ENCODE data around the gene ENSA.
"Not testable (repeated sequence)": the region's sequence is repeated elsewhere in the genome, so short reads cannot be mapped to it uniquely, and the experiment has no call there.

Gene ENSA

DNA sequence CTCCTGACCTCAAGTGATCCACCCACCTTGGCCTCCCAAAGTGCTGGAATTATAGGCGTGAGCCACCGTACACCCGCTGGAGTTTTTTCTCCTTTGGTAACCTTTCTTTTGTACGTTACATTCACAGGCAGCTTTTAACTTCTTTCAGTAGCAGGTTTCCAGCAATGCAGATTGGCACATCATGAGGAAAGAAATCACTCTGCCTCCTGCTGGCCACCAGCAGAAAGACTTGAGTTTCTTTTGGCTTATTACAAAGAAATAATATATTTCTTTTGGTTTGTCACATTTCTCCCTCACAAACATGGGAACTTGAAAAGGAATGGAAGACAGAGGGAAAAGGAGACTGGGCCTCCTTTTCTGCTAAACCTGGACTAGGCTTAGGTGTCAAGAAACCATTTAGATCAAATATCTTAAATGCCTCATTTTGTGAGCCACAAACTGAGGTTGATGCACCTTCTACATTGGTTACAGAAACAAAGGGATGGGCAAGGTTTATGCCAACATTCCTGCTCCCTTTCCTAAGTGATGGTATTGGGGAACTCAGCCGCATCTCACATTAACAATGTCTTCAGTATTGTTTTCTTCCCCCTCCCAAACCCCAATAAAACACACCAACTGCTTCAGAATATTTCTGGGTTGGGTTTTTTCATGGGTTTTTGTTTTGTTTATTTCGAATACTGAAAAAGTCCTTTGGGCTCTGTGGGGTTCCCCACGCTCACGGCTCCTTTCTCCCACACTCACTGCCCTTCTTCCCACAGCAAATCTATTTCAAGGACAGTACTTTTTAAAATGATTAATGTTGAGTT lies 7.7 kb downstream of the ENSA start:
- DNase-seq (ENCODE audit: low read depth): no peak

DNA sequence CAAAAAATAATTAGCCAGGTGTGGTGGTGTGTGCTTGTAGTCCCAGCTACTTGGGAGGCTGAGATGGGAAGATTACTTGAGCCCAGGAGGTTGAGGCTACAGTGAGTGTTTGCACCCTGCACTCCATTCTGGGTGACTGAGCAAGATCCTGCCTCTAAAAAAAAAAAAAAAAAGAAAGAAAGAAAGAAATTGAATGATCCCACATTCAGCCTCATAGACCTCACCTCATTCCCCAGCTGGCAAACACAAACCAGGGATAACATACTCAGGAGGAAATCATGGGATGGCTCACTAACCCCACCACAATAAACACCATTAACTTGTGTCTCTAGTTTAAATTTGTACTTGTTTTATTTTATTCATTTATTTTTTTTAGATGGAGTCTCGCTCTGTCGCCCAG lies 8.5 kb downstream of the ENSA start:
- no peak for DNase-seq (ENCODE audit: low read depth)

DNA sequence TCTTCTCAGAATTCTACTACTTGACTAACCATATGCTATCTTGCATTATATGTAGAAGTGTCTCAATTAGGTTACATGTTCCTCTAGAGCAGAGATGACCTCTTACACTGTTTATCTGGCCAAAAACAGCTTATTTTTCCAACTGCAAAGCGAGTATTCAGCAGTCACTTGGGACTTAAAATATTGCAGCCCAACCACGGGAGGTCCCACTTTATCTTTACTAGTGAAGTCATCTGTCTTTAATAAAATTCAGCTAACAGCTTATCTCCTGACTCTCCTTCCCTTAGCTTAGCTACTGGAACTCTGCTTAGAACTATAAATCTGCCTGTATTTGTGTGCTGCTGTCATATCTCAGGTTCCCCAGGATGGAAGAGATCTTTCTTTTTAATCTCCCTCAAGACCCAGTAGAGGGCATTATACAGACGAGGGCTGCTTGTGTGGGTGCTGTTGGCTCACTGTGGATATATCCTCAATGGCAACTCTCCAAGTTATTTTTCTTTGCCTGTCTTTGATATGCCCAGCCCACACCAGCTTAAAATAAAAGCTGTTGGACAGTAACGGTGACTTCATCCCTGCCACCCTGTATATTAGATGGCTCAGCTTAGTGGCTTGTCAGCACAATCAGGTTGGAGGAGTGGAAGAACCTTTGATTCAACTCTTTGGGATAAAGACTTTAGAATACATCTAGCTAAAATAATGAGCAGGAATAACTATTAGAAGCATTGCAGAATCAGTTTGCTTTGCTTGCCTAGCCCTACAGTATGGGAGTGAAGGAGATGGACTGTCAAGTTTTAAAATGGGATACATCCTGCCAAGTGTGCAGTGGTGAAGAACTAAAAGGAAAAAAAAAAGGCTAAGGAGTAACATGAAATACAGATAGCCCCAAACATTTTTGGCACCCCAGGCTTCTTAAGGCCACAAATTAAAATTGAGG lies 9.6 kb downstream of the ENSA start:
- no peak for DNase-seq (ENCODE audit: low read depth)

DNA sequence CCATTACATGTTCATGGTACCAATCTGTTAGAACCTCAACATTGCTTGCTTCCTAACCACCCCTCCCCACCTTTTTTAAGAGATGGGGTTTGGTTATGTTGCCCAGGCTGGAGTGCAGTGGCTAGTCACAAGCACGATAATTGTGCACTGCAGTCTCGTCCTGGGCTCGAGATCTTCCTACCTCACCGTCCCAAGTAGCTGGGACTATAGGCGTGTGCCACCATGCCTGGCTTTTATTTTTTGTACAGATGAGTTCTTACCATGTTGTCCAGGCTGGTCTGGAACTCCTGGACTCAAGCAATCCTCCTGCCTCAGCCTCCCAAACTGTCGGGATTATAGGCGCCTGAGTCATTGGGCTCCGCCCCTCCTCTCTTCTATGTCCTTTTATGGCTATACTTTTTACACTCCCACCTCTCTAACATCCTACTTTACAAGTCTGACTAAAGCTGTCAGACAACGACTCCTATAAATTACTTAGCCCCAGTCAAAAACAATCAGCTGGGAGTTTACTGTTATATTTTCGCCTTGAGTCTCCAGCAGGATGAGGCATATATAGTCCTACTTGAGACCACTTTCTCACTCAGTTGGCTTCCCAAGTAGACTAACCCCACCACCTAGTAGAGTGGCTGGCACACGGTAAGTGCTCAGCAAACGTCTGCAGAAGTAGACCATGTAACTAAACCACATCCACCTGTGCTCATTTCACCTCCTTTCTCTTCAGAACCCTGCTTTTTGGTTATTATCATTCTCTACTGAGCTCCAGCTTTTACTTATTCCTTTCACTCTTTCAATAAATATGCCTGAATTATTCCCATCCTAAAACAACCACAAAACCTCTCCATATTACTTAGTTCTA lies 13.8 kb downstream of the ENSA start:
- no peak for DNase-seq (ENCODE audit: low read depth)

DNA sequence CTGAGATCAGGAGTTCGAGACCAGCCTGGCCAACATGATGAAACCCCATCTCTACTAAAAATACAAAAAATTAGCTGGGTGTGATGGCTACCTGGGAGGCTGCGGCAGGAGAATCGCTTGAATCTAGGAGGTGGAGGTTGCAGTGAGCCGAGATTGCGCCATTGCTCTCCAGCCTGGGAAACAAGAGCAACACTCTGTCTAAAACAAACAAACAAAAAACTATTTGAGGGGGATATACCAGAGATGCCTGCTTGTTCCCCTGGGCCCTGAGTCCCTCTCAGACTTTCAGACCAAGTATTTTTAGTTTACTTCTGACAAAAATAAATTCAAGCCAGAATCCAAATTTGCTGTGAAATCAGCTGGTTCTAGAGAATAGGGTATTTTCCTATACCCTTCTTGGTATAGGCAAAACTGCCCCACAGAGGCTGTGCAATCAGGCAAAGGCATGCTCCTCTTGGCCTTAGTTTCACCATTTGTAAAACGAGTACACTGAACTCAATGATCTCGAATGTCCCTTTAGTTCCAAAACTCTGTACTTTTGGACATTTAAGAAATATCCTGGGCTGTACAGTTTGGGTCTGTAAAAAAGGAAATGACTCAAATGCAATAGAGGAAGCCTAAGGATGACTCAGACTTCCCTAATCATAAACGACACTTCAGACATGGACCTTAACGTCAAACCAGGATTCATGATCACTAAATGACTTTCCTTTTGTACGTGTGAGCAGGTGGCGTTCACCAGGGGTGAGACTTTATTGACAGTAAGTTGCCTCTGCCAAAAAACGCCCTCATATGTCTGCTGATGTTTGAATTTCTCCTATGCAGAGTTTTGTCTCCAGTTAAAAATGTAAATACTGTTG lies 16.1 kb downstream of the ENSA start:
- DNase-seq (ENCODE audit: low read depth): peak; percentile 67

DNA sequence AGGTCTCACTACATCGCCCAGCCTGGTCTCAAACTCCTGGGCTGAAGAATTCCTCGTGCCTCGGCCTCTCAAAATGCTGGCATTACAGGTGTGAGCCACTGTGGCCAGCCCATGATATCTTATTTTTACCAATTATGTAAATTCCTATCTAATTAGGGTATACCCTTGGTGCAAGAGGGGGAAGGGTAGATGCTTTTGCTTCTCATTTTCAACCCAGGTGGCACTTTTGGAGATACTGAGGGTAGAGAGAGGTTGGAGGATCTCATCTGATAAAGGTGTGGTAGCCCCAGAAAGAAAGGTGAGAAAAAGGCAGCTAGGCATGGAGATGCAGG lies 17.4 kb downstream of the ENSA start:
- DNase-seq (ENCODE audit: low read depth): no peak

DNA sequence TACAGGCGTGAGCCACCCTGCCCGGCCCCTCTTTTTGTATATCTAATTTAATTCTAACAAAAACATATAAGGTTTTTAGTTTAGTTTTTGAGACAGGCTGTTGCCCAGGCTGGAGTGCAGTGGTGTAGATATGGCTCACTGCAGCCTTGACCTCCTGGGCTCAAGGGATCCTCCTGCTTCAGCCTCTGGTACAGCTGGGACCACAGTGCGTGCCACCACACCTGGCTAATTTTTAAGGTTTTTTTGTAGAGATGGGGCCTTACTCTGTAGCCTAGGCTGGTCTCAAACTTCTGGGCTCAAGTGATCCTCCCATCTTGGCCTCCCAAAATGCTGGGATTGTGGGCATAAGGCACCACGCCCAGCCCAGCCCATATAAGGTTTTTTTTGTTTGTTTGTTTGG lies 18.8 kb downstream of the ENSA start:
- no peak for DNase-seq (ENCODE audit: low read depth)

DNA sequence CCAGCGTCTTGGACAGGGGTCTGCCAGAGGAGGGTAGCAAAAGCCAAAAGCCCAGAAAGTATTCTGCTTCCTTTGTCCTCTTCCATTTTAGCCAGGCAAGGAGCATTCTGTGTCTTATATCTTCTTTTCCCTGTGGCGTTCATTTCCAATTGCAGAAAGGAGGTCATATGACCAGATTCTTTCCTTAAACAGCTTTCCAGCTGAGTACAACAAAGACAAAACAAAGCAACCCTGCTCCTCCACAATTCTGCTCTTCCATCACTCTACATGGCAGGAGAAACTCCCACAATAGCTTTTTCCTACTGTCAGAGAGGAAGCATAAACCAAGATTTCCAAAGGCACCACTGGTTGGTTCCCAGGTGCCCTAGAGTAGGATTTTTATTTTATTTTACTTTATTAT lies 19.7 kb downstream of the ENSA start:
- DNase-seq (ENCODE audit: low read depth): no peak

DNA sequence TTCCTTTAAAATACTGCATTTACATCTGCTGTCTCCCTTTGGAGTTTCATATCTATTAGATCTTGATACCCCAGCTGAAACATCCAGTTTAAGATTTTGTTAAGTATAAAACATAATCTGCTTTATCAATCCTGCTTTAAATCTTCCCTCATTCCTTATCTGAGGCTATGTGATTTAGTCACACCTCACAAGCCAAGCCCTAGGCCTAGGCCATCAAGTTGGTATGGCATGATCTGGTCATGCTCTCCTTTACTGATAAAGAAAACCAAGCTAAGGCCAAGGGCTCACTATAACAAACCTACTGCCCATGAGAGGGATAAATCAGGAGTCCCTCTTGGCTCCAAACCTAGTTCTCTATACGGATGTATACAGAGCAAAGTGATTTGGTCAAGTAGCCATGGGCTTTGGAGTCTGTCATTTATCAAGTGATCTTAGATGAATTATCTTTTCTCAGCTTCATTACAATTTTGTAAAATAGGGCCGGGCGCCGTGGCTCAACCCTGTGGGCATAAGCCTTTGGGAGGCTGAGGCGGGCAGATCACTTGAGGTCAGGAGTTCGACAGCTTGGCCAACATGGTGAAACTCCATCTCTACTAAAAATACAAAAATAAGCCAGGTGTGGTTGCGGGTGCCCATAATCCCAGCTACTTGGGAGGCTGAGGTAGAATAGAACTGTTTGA lies 22.8 kb downstream of the ENSA start:
- DNase-seq (ENCODE audit: low read depth): no peak

DNA sequence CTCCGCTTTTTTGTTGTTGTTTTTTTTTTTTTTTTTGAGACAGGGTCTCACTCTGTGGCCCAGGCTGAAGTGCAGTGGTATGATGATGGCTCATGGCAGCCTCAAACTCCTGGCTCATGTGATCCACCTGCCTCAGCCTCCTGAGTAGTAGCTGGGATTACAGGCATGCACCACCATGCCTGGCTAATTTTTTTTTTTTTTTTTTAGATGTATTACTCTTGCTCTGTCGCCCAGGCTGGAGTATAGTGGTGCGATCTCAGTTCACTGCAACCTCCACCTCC lies 24.0 kb downstream of the ENSA start:
- DNase-seq (ENCODE audit: low read depth): not testable (repeated sequence)

DNA sequence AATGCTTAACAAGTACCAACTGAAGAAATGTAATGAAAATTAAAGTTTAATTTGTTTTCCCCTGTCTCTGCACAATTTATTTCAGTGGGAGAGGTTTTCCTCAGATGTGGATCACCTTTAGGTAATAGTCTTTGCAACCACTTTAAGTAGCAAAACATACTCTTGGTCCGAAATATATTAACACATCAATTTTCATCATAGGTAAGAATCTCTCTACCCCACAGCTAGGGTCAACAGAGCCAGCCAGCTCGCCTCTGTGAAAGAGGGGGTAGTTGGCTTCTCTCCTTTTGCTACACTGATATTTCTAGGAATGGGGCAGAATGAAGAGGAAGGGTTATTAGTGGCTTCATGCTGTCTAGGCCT lies 25.2 kb downstream of the ENSA start:
- no peak for DNase-seq (ENCODE audit: low read depth)

DNA sequence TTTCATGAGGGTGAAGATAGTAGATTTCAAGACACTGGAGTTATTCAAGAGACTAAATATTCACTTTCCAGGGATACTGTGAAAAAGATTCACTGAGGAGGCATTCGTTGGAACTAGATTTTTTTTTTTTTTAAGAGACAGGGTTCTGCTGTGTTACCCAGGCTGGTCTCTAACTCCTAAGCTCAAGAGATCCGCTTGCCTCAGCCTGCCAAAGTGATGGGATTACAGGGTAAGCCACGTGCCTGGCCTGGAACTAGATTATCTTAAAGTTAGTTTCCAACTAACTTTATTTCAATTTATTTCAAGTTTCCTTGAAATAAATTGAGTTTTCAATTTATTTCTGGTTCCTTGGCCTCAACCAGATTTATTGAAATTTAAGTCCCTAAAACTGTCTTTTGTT lies 25.7 kb downstream of the ENSA start:
- no peak for DNase-seq (ENCODE audit: low read depth)

DNA sequence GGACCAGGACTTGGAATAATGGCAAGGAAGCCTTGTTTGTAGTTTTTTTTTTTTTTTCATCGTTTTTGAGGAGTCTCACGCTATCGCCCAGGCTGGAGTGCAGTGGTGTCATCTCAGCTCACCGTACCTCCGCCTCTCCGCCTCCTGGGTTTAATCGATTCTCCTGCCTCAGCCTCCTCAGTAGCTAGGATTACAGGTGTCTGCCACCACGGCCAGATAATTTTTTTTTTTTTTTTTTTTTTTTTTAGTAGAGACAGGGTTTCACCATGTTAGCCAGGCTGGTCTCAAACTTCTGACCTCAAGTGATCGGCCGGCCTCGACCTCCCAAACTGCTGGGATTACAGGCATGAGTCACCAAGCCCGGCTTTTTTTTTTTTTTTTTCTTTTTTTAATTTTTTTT lies 27.0 kb downstream of the ENSA start:
- DNase-seq (ENCODE audit: low read depth): not testable (repeated sequence)

DNA sequence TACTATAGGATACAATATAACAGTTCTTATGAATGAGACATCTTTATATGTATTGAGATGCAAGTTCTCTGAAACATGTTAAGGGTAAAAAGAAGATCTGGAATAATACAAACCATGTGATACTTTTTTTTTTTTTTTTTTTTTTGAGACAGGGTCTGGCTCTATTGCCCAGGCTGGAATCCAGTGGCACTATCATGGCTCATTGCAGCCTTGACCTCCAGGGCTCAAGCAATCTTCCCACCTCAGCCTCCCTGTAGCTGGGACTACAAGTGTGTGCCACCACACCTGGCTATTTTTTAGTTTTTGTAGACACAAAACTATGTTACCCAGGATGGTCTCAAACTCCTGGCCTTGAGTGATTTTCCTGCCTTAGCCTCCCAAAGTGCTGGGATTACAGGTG lies 27.9 kb downstream of the ENSA start:
- no peak for DNase-seq (ENCODE audit: low read depth)

DNA sequence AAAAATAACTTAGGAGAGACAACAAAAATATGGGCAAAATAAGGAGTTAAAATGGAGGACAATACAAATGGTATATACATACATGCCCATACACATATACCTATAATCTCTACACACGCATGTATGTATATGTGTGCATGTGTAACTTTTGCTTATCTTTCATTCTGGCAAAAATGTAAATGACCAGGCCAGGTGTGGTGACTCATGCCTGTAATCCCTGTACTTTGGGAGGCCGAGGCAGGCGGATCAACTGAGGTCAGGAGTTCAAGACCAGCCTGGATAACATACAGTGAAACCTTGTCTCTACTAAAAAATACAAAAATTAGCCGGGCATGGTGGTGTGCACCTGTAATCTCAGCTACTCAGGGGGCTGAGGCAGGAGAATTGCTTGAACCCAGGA lies 31.1 kb downstream of the ENSA start:
- not testable (repeated sequence) for DNase-seq (ENCODE audit: low read depth)

DNA sequence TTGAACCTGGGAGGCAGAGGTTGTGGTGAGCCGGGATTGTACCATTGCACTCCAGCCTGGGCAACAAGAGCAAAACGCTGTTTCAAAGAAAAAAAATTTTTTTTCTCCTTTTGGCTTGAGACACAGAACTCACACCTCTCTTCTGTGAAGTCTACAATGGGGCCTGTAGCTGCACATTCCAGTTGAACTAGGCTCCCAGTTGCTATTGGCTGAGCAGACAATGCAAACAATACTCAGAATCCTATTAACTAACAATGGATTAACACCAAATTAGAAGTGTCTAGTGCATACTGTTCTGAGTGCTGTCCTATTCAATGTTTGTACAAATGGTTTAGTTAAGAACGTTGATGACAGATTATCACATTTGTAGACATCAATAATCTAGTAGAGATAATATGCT lies 32.4 kb downstream of the ENSA start:
- DNase-seq (ENCODE audit: low read depth): no peak

DNA sequence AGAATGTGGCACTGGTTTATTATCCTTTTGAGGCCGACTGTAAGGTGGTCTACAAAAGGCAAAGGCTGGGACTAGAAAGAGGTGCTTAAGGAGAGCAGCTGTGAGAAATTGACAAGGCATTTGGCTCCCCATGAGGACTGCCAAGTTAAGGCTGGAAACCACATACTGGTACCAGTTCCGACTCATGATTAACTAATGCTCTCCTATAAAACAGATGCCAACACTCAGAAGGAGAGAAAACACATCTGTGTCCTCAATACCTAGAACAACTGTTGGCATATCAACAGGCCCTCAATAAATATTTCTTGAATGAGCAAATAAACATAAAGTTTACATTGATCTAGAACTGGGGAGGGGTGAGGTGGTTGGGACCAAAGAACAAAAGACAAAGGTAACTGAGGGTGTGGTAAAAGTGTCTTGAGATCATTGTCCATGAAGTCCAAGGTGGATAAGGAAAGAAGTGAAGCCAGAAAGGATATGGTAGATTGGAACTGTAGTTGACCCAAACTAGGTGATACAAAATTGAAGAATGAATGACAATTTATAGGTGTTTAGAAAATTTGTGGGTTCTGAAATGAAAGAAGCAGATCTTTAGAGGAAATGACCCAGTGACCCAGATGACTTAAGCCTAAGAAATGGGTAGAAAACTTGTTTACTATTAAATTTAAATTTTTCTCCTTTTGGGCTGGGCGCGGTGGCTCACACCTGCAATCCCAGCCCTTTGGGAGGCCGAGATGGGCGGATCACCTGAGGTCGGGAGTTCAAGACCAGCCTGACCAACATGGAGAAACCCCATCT lies 33.1 kb downstream of the ENSA start:
- no peak for DNase-seq (ENCODE audit: low read depth)

DNA sequence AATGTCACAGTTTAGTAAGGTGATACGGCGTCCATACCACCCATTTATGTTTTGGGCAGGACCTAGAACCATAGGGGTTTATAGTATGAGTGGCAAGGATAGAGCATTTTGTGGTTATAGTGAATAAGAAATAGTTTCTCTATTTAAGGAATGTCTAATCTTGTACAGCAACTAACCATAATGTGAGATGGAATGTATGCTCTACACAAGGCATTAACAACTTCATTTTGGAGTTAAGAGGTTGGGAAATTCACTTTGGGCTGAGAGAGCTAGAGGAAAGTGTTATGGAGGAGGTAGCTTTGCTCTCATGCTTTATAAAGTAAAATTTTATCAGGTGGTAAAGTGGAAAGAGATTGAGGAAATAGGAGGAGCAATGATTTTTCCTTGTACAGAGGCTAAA lies 47.0 kb downstream of the ENSA start:
- no peak for DNase-seq (ENCODE audit: low read depth)

DNA sequence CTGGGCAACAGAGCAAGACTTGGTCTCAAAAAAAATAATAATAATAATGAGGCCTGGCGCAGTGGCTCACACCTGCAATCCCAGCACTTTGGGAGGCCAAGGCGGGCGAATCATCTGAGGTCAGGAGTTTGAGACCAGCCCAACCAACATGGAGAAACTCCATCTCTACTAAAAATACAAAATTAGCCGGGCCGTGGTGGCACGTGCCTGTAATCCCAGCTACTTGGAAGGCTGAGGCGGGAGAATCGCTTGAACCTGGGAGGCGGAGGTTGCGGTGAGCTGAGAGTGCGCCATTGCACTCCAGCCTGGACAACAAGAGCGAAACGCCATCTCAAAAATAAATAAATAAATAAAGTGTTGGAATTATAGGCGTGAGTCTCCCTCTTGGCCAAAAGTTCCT lies 47.5 kb downstream of the ENSA start:
- not testable (repeated sequence) for DNase-seq (ENCODE audit: low read depth)

DNA sequence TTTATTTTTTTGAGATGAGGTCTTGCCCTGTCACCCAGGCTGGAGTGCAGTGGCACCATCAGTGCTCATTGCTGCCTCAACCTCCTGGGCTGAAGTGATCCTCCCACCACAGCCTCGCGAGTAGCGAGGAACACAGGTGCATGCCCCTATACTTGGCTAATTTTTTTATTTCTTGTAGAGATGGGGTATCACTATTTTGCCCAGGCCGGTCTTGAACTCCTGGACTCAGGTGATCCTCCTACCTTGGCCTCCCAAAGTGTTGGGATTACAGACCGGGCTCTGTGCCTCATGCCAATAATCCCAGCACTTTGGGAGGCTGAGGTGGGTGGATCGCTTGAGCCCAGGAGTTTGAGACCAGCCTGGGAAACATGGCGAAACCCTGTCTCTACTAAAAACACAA lies 48.0 kb downstream of the ENSA start:
- DNase-seq (ENCODE audit: low read depth): not testable (repeated sequence)

All from non-pigmented ciliary epithelial cell (primary cell).